Choroid plexus epithelial cell (primary cell): ENCODE measurements around the gene TSPAN2.
A peak's percentile ranks its signal among the peaks of the same experiment; 100 is the strongest.

Source experiments
- DNase-seq: peaks from one replicate; pipeline ENCODE4 v3.0.0-alpha.2; 2010; ENCODE audit warnings: low read depth
- H3K4me3 ChIP-seq: 2 replicates; pipeline ENCODE4 v1.5.1; 2011; ENCODE audit warnings: low read depth, mild to moderate bottlenecking, control low read depth, low read length, moderate library complexity
- TF ChIP-seq, protein P1 (sequence below): conservative IDR thresholded peaks from 2 replicates; pipeline ENCODE4 v1.5.1; 2011; ENCODE audit warnings: low read depth, mild to moderate bottlenecking, control low read depth, inconsistent platforms, low read length, moderate library complexity

TSPAN2 gene

DNA sequence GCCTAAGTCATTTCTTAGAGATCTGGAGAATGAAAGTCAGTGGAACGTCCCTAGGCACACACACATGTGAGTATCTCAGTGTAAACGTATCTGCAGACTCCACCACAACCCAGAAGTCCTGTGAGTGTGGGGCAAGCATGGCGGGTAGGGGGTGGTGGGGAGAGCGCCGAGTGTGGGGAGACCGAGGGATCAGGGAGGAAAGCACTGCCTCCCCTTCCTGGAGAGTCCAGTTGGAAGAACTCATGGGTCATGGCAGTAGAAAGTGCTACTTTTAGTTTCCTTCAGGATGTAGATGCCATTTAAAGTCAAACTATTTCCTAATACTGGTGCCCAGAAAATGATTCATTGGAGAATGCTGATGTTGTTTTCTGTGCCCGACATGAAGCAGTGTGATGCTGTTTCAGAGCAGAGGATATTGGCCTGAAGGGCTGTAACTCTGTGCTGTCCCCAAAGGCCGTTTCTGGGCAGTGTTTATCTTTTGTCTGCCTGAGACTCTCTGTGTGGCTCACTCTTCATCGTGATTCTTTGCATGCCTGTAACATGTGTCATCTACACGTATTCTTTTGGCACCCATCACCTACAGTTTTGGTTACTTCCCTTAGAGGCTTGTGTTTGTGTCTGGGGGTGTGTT lies 45.7 kb upstream of the TSPAN2 start:
- no peak overlapping the region for H3K4me3 ChIP-seq
- TF ChIP-seq, protein P1, sequence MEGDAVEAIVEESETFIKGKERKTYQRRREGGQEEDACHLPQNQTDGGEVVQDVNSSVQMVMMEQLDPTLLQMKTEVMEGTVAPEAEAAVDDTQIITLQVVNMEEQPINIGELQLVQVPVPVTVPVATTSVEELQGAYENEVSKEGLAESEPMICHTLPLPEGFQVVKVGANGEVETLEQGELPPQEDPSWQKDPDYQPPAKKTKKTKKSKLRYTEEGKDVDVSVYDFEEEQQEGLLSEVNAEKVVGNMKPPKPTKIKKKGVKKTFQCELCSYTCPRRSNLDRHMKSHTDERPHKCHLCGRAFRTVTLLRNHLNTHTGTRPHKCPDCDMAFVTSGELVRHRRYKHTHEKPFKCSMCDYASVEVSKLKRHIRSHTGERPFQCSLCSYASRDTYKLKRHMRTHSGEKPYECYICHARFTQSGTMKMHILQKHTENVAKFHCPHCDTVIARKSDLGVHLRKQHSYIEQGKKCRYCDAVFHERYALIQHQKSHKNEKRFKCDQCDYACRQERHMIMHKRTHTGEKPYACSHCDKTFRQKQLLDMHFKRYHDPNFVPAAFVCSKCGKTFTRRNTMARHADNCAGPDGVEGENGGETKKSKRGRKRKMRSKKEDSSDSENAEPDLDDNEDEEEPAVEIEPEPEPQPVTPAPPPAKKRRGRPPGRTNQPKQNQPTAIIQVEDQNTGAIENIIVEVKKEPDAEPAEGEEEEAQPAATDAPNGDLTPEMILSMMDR = peak; percentile 11
- DNase-seq = peak; percentile 67

DNA sequence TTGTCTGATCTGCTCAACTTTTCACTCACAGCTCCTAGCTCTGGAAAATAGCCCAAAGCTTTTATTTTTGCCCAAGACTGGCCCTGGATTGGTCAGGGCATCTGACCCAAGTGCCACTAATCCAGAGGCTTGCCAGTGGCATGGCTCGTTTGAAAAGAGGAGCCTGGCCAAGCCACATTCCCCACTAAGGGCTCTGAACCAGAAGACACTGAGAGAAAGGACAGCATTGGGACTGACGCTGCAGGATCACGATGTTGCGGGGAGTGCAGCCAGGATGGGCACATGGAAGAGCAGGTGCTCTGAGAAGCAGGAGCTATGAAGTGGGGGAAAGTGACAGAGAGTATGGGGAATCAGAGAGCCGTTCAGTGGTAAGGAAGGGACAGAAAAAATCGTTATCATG lies 44.9 kb upstream of the TSPAN2 start:
- TF ChIP-seq, protein P1 = no peak
- no peak for DNase-seq
- H3K4me3 ChIP-seq = no peak overlapping the region

DNA sequence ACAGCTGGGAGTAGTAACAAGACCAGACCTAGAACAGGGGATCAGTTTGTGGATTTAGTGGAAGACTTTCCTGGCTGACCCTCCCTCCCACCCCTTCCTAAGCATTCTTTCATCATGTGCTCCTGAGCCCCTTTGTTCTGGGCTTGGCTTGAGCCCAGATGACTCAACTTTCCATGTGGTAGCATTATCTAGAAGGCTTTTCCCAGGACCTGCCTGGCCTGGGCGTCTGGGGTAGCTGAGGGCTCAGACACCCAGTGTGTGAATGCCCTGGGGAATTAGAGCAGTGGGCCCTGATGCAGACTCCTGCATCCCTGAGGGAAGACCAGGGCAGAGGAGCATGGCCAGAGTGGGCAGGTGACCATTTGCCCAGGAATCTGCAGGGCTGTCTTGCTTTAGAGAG lies 44.1 kb upstream of the TSPAN2 start:
- DNase-seq = peak; percentile 42
- TF ChIP-seq, protein P1 = no peak
- no peak overlapping the region for H3K4me3 ChIP-seq

DNA sequence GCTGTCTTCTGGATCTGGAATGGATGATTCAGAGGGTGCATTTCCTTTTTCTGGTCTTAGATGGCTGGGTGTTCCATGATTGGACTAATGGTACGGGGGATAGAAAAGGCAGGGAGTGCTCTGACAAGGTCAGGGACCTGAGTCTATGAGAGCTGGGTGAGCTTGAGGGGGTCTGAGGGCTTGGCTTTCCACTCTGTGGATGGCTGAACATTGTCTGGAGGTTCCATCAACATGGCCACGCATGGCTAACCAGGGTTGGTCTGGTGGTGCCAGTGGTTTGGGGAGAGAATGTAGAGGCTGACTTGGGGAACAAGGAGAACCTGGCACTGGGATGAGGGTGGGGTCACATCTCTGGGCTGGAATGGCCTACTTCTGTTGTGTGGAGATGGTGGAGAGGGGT lies 41.5 kb upstream of the TSPAN2 start:
- no peak for DNase-seq
- TF ChIP-seq, protein P1 = no peak
- no peak overlapping the region for H3K4me3 ChIP-seq

DNA sequence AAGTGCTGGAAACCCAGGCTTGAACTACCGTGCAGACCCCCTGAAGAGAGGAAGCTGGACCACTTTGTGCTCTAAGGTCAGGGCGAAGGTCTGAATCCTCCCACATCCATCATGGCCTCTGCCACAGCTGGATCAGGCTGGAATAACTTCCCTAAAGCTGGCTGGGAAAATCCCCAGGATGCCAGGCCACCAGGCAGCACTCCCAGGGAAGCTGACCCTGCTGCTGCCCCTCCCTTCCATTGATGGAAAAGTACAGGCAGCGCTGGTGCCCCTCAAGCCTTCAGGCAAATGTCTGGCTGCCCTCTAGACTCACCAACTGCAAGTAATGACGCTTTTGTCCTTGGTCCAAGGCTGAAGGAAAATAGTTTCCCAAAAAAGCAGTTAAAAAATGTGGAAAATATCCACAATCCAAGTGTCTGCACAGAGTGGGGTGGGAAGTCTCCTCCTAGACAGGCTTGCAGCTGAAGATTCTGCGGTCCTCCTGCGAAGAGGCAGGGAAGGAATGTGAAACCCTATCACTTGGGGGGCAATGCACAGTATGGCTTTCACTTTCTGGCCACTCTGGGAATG lies 39.9 kb upstream of the TSPAN2 start:
- no peak overlapping the region for H3K4me3 ChIP-seq
- TF ChIP-seq, protein P1 = no peak

DNA sequence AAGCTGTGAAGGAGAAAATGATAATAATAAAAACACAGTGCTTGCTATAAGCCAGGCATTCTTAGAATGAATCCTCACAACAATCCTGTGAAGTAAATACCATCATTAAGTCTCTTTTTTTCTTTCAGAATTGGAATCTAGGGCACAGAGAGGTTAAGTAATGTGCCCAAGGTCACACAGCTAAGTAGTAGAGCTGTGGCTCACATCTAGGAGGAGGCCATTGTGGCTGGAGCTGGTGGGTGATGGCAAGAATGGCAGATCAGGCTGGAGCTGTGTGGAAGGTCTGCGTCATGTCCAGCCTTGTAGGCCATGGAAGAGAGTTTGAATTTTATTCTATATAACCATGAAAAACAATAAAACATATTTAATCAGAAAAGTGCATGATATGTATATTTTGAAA lies 38.2 kb upstream of the TSPAN2 start:
- no peak overlapping the region for H3K4me3 ChIP-seq
- DNase-seq = no peak
- TF ChIP-seq, protein P1 = no peak

More for the DNA sequence above, 39.9 kb upstream of the TSPAN2 start:
- DNase-seq = no peak

DNA sequence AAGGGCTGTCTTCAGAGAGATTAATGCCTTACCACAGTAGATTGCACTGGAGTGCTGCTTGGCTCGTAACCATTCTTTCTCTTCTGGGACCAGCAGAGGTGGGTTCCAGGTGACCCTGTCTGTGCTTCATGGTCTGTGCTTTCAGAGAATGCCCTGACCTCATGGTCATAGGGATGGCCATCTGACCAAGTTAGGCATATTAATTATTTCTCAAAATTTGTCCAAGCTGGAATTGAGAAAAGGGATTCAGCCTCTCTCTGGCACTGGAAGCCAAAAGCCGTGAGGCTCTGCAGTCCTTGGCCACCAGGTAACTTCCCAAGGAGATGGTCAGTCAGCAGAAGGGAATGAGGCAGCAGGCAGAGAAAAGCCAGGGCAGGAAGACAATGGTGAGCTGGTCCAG lies 37.2 kb upstream of the TSPAN2 start:
- TF ChIP-seq, protein P1 = no peak
- DNase-seq = no peak
- H3K4me3 ChIP-seq = no peak overlapping the region
